HepG2 (cell line): ENCODE measurements around the gene STARD10. TPM values are rescaled to one million over a fixed set of nuclear protein-coding genes. Genes with fewer than 3 reads are reported as not detected.

Experiments
- AHDC1 ChIP-seq: sonication (generic); formaldehyde crosslinking; IDR thresholded peaks from 2 replicates; pipeline ENCODE4 v1.5.1; 2020; ENCODE audit warnings: mild to moderate bottlenecking, missing genetic modification reagents, borderline replicate concordance
- CBX1 ChIP-seq: IDR thresholded peaks from one replicate; pipeline ENCODE4 v1.6.1; 2016; ENCODE audit warnings: antibody characterized with exemption, low read depth
- HIVEP1 ChIP-seq: sonication (generic); formaldehyde crosslinking; IDR thresholded peaks from 2 replicates; pipeline ENCODE4 v1.4.0; 2020; ENCODE audit warnings: mild to moderate bottlenecking, missing genetic modification reagents
- HMG20A ChIP-seq: IDR thresholded peaks from 2 replicates; pipeline ENCODE4 v1.6.1; 2016; ENCODE audit warnings: borderline replicate concordance
- KMT2B ChIP-seq: IDR thresholded peaks from 2 replicates; pipeline ENCODE4 v1.6.1; 2016; ENCODE audit warnings: missing genetic modification reagents, missing compliant biosample characterization
- MIER3 ChIP-seq: IDR thresholded peaks from 2 replicates; pipeline ENCODE4 v1.6.1; 2016; ENCODE audit warnings: missing compliant biosample characterization, borderline replicate concordance
- NR2C2 ChIP-seq: sonication (generic); formaldehyde crosslinking; IDR thresholded peaks from 2 replicates; pipeline ENCODE4 v1.4.0; 2020; ENCODE audit warnings: missing genetic modification reagents, mild to moderate bottlenecking, moderate library complexity, borderline replicate concordance
- PAXIP1 ChIP-seq: sonication (generic); formaldehyde crosslinking; conservative IDR thresholded peaks from 2 replicates; pipeline ENCODE4 v1.4.0; 2020; ENCODE audit warnings: mild to moderate bottlenecking, missing genetic modification reagents, moderate library complexity
- SALL1 ChIP-seq: sonication (generic); formaldehyde crosslinking; IDR thresholded peaks from 2 replicates; pipeline ENCODE4 v1.8.0; 2022; ENCODE audit warnings: mild to moderate bottlenecking, missing genetic modification reagents
- SNAPC2 ChIP-seq: sonication (generic); formaldehyde crosslinking; IDR thresholded peaks from 2 replicates; pipeline ENCODE4 v1.8.1; 2022; ENCODE audit warnings: mild to moderate bottlenecking, missing genetic modification reagents
- SP1 ChIP-seq, 2 experiments: fragments of 450-650 bp in 1 of 2; sonication (generic) in 1 of 2; formaldehyde crosslinking in 1 of 2; IDR thresholded peaks; 2 replicates each; pipeline versions ENCODE4 v1.4.0 to v1.6.1; 2016 to 2020; ENCODE audit warnings: missing genetic modification reagents in 1 of 2
- ZNF34 ChIP-seq: sonication (generic); formaldehyde crosslinking; IDR thresholded peaks from 2 replicates; pipeline ENCODE4 v1.4.0; 2020; ENCODE audit warnings: mild to moderate bottlenecking, missing genetic modification reagents, borderline replicate concordance
- ZNF609 ChIP-seq: sonication (generic); formaldehyde crosslinking; IDR thresholded peaks from 2 replicates; pipeline ENCODE4 v1.4.0; 2020; ENCODE audit warnings: mild to moderate bottlenecking, missing genetic modification reagents, borderline replicate concordance
- polyA plus RNA-seq, 8 experiments: library from polyadenylated mRNA; depleted of rRNA in 3 of 8; stranded (reverse) in 7 of 8; unstranded in 1 of 8; fragments of >200 nt; fragmentation: Illumina TruSeq in 4 of 8; extraction: Trizol in 4 of 8; gene quantifications; 2 replicates each; pipeline versions ENCODE4 v1.2.1 to v1.2.3, GENCODE V29; 2011 to 2016; ENCODE audit warnings: low read depth in 4 of 8, missing spikeins in 1 of 8, mixed read lengths in 1 of 8; ENCODE audit not compliant: insufficient read depth in 1 of 8
- total RNA-seq, 5 experiments: library from RNA; depleted of rRNA; stranded (reverse); fragments of >200 nt; fragmentation: Illumina TruSeq; extraction: Trizol; gene quantifications; 2 replicates each; pipeline ENCODE4 v1.2.3, GENCODE V29; 2016; ENCODE audit warnings: low read depth in 1 of 5

Gene STARD10
- total and polyA plus RNA-seq, 2 of the 13 experiments (the other 11 are each of a cell fraction or from before 2014, with no cell fraction given): 260 to 341 TPM

- TF ChIP-seq AHDC1 (CRISPR knock-in tag) (peak; percentile 52; the same call in 1 of the 2 replicates), SALL1 (CRISPR knock-in tag) (peak; percentile 93), SNAPC2 (CRISPR knock-in tag) (0 out of 2 replicates have a peak, but pooled peaks have one; percentile 58), ZNF609 (CRISPR knock-in tag) (peak; percentile 62; the same call in 1 of the 2 replicates), SP1 (IDR thresholded peaks at IDR 0.05) (no peak), SP1 (CRISPR knock-in tag; IDR thresholded peaks at IDR 0.05) (peak; percentile 54; the same call in 1 of the 2 replicates), CBX1 (no peak), MIER3 (CRISPR knock-in tag) (peak; percentile 72; the same call in 1 of the 2 replicates), KMT2B (peak; percentile 59; the same call in 1 of the 2 replicates), NR2C2 (CRISPR knock-in tag) (peak; percentile 43; the same call in 1 of the 2 replicates), ZNF34 (CRISPR knock-in tag) (no peak), HIVEP1 (CRISPR knock-in tag) (peak; percentile 51; the same call in 1 of the 2 replicates), PAXIP1 (CRISPR knock-in tag) (peak; percentile 98), HMG20A (no peak; the same call in 1 of the 2 replicates)
Observed at GRCh38 chr11:72766152-72766902, 27.5 kb downstream of the STARD10 start (continued).
